Activated CD4-positive, alpha-beta T cell treated with anti-CD3 and anti-CD28 coated beads, Interleukin-2, amount 50 U/mL, for 24 hours (primary cell): ENCODE data around the gene CHRNB4.

Experiments
- DNase-seq, 2 donors: peaks; one replicate each; pipeline ENCODE4 v3.0.0-alpha.2; 2020; ENCODE audit warnings: low read depth in 1 of 2, low spot score in 1 of 2

The CHRNB4 gene

DNA sequence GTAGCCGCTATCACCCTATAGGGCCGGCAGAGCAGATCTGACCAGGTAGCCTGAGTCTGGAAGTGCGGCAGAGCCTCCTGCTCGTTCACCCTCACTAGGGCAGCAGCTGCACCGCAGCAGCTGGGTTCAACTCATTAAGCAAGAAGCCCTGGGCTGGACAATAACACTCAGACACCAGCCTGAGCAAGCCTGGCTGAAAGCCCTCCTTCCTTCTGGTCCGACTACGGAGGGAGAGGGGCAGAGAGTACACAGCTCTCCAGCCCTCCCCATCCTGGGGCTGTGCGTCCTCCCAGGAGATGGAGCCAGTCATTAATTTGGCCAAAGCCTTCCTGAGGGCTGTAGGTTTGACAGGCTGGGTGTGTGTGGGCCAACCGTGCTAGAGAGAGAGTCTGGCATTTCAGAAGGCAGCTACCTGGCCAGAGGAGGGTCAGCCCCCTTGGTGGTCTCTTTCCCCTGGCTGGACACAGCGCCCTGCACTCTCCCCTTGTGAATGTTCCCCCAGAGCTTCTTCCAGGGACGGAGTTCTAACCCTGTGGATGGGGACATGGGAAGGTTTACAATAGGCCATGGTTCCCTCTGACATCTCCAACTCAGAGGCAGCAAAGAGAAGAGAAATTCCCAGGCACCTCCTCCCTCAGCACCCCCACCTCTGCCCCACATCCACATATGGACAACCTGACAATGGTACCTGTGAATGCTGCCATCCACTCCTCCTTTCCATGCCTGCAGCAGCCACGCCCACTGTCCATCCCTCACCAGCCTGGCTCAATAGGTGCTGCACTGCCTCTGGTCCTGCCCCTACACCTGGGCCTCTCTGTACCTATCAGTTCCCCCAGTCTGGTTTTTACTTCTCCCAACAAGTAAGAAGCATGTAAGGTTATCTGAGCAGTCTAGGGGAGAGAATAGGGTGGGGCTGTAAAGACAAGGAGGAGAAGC, 6.5 kb downstream of the CHRNB4 start:
- DNase-seq: no peak

DNA sequence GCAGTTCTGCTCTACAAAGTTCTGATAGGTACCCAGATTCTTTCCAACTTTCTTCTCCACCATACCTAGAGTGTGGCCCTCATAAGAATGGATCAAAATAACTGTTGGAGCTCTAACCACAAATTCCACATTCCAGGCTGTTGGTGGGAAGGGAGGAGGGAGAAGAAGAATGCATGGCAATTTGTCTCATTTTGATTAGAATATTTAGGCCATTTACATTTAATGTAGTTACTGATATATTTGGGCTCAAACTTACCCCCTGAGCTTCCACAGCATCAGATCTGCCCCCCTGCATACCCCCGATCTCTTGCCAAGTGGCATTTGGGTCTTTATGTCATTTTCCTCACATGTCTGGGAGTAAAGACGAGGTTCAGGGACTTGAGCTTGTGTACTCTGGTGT, 7.7 kb downstream of the CHRNB4 start:
- DNase-seq: no peak

DNA sequence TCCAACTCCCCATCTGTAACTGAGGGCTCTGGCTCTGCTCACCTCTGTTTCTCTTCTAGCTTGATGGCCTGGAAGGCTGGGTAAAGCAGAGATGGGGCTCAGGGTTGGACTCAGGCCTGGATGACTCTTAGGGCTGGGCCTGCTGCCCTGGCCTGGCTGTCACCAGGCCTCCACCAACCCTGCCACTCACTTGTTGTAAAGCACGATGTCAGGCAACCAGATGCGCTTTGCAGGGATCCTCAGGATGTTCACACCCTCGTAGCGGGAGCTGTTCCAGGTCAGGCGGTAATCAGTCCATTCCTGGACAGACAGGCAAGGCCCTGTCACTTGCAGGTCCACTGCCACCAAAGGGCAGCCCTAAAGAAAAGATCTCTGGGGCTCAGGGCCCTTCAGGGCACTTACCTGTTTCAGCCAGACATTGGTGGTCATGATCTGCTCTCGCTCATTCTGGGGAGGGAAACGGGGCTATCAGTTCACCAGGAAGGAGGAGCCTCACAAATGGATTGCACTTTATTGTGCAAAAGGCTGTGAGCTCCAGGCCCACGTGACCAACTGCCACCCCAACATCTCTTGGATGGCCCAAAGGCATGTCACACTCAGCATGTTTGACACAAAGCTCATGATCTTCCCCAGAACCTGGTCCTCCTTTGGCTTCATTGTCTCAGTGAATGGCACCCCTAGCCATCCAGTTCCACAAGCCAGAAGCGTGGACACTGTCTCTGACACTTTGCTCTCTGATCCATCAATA, 9.9 kb downstream of the CHRNB4 start:
- no peak for DNase-seq

DNA sequence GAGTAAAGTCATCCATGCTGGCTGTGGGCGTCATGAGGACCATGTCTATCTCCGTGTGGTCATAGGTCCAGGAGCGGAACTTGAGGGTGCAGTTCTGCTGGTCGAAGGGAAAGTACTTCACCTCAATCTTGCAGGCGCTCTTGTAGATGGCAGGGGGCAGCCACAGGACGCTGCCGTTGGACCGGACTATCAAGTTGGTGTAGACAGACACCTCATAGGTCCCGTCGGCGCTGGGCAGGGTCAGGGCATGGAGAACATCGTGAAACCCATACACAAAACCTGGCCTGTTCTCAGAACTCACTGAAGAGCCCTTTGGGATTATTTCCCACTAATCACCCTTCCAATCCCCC, 11.3 kb downstream of the CHRNB4 start:
- DNase-seq: no peak

DNA sequence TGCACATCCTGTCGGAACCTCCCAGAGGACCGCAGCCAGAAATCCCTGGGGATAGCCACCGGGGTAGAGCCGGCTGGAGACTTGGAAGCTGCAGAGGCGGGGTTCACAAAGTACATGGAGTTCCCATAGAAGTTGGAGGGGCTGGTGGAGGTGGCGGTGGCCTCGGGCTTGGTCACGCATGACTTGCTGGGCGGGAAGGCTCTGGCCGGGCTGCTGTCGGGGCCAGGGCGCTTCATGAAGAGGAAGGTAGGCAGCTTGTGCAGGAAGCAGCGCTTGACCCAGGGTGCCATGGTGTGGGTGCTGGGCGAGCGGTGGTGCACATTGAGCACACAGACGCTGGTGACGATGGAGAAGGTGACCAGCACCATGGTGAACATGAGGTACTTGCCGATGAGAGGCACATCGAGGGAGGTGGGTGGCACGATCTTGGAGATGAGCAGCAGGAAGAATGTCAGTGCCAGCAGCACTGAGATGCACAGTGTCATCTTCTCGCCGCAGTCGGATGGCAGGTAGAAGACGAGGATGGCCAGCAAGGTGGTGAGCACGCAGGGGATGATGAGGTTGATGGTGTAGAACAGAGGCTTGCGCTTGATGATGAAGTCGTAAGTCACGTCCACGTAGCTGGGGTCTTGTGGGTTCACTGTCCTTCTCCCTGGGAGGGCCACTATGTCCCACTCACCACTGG, 11.8 kb downstream of the CHRNB4 start:
- no peak for DNase-seq

DNA sequence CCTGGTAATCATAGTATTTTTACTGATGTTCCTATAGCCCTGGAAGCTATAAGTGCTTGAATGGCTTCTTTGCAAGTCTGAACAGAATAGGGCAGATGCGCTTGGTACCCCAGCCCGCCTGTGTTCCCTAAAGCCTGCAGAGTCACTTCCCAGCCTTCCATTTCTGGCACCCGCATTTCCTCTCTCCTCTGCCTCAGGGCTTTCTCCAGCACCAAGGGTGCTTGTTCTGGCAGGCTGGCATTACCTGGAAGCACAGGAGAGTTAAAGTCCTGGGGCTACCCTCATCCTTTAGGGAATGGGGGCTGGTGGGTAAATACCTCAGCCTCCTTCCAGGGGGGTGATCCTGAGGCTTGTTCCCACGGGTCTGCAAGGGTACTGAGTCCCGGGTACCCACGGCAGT, 12.8 kb downstream of the CHRNB4 start:
- no peak for DNase-seq

DNA sequence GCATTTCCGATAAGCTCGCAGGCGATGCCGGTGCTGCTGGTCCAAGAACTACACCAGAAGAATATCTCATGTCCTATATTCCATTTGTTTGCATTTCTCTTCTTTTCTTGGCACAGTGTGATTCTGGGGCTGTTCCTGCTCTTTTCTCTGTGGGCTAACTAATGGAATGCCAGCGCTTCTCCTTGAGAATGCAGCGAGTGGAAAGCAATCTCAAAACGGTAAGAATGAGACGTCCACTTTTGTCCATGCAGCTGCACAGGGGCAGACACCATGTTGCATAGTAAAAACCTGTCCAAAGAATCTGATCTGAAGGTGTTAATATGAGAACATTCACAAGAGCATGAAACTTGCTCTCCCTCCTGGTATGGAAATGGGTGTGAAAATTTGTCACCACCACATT, 13.7 kb downstream of the CHRNB4 start:
- no peak for DNase-seq

DNA sequence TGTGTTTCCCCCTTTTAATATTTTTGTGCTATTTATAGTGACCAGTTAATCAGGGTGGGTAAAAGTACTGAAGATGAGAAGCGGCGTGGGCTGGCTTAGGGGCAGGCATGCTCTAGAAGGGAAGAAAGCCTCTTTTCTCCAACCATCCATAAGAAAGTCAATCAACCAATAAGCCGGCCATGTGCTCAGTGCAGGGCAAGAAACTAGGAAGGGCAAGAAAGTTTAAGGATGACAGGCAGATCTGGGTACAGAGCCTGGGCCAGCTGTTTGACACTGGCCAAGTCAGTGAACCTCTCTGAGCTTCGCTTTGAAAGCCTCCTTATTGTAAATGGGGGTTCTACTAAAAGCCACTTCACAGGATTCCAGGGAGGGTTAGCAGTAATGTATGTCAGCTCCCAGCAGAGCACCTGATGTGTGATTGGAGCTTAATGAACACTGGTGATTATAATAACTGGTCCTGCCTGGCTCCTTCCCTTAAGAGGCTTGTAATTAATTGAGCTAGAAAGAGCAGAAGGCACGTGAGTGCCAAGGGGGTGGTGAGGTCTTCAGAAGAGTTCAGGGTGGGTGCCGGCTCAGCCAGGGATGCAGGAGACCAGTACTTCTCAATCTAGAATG, 14.5 kb downstream of the CHRNB4 start:
- no peak for DNase-seq

DNA sequence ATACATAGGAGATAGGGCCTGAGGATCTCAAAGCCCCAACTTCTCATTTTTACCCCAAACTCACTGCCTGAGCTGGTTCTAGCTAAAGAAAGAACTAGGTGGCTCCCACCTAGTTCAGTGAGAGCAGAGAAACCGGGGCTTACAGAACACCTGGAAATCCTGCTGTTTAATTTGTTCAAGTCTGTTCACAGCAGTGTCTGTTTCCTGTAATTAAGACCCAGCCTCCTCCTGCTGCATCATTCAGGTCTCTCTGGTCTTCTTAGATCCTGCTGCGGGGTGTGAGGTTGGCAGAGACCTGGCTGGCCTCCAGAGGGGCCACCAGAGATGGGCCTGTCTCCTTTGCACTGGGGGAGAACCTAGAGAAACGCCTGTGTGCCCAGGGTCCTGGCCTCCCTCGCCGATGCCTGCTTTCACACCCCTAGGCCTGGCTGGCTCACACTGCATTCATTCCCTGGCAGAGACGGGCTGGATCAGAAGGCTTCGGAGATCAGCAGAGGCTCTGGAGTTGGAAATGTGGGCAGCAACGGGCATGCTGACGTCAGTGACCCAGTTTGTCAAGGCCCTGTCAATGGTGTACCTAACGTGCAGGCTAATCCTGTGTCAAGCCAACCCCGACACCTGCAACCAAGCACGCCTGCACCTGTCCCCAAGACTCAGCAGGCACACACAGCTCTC, 15.3 kb downstream of the CHRNB4 start:
- no peak for DNase-seq

DNA sequence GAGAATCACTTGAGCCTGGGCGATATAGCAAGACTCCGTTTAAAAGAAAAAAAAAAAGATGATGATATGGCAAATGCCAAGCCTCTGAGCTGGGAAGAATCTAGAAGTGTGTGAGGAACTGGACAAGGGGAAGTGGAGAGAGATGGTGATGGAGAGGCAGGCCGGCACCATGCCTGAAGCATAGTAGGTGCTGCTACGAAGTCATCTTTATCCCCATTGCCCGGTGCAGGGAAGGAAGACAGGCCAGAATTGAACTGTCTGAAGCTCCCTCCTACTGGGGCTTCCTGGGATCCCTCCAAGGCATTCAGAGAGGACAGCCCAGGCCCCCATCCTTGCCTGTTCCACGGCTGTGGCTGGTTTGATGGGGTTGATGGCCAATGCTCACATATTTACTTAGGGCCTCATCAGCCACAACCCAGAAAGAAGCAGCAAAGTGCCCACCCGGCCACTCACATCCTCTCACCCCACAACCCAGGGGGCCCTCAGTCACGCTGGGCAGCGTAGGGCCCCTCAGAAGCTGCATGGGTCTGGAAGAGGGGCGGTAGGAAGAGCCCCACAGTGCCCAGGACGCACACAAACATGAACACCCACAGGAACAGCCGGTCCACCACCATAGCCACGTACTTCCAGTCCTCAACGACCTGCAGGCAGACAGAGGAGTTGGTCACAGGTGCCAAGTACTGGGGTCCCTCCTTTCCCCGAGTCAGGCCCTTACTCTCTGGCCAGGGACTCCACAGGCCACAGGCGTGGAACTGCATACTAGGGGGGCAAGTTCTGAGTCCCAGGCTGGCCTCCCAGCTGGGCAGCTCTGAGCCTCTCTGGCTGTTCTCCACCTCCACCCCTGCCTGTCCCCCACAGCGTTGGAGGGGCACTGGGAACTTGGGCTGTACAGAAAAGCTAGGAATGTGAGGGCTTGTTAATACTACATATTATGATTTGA, 16.1 kb downstream of the CHRNB4 start:
- no peak for DNase-seq

DNA sequence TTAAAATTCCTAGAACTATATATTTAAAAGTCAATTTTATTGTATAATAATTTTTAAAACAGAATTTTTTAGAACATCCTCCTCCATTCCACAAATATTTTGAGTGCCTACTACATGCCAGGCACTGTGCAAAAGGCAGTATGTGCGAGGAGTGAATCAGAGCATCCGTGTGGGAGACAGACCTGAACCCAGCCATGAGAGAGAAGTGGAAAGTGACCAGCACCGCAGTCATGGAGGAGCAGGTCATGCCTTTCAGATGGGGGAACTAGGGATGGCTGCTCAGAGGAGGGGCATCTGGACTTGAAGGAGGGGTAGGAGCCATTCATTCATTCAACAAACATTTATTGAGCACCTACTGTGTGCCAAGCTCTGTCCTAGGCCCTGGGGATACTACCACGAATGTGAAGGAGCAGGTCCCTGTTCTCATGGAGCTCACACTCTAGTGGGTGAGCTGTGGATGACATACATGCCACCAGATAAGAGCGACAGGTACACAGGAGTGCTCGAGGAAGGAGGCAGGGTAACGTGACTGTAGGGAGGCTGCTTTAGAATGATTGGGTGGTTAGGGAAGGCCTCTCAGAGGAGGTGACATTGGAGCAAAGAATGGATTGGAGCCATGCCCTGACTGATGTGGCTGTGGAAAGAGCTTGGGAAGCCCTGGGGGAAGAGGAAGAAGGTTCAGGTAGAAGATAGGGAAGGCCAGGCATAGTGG, 17.1 kb downstream of the CHRNB4 start:
- no peak for DNase-seq

DNA sequence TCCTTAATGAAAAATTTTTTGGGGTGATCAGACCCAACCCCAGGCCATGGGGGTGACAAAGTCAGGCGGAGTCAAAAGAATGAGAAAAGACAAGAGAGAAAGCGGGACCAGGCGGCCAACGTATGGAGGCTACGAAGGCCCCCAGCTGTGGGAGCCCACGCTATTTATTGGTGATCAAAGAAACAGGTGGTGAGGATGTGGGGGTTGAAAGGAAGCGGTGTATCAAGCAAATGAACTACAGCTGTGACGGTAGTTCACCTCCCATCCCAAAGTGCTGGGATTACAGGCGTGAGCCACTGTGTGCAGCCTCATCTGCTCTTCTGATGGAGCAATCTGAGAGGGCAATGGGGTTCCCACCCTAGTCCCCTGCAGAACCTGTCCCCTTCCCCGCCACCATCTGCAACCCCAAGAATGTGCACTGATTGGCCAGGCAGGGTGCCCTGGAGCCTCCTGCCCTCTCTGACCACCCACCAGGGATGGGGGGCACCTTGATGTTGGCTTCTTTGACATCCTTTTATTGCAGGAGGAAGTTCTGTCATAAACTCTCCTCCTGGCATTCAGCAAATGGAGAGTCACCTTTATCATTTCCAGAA, 19.1 kb downstream of the CHRNB4 start:
- DNase-seq: no peak

DNA sequence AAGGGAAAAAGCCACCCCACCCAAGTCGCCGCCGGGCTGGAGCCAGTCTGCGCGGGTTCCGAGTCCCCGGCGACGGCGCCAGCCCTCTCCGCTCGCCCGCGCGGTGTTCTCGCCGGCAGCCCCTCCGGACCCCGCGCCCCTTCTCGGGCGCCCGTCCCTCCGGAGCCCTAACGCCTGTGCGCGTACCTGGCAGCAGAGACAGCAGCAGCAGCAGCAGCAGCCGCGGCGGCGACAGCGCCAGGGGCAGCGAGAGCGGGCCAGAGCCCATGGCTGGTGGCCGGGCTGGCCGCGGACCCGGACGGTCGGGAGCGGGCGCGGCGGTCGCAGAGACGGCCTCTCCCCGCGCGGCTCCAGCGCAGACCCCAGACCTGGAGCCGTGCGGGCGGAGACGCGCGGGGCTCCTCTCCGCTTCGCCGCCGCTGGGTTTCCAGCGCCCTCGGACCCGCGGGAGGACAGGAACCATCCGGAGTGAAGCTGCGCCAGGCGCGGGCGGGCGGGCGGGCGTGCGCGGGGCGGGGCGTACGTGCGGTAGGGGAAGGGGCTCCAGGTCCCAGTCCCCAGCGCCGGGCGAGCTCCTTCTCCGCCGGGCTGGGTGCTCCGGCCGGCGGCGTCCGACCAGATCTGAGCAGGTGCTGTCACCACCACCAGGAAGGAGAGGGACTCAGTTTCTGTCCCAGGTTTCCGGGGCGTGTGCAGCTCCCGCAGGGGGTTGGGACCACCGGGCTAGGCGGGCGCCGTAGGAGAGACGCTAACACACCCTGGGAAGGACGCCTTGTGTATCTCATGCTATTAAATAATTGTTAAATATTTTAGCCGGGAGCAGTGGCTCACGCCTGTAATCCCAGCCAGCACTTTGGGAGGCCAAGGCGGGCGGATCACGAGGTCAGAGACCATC, 20.2 kb downstream of the CHRNB4 start, which contains the start of gene CHRNA3:
TSS of gene CHRNA3 (minus strand) at position 470 of the 895 bp plus-strand sequence. CDS start at position 268, 202 bp downstream.
- DNase-seq: no peak

DNA sequence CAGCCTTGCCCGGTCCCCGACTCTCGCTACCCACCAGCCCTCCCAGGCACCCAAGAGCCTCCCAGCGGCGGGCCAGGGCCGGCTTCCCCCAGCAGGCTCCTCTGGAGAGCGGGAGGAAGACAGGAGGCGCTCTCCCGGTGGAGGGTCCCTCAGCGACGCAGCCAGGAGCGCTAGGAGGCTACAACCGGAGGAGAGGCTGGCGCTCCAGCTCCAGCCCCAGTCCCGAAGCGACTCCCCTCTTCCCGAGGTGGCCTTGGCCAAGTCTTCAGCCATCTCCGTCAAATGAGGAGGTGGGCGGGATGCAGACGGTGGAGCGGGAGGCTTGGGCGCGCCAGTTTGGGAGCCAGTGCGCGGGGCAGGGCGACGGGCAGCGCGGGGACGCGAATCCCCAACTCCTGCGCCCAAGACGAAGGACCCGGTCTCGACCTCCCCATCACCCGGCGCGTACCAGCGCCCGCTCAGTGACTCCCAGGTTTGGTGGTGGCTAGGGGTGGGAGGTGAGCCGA, 20.9 kb downstream of the CHRNB4 start:
- no peak for DNase-seq

DNA sequence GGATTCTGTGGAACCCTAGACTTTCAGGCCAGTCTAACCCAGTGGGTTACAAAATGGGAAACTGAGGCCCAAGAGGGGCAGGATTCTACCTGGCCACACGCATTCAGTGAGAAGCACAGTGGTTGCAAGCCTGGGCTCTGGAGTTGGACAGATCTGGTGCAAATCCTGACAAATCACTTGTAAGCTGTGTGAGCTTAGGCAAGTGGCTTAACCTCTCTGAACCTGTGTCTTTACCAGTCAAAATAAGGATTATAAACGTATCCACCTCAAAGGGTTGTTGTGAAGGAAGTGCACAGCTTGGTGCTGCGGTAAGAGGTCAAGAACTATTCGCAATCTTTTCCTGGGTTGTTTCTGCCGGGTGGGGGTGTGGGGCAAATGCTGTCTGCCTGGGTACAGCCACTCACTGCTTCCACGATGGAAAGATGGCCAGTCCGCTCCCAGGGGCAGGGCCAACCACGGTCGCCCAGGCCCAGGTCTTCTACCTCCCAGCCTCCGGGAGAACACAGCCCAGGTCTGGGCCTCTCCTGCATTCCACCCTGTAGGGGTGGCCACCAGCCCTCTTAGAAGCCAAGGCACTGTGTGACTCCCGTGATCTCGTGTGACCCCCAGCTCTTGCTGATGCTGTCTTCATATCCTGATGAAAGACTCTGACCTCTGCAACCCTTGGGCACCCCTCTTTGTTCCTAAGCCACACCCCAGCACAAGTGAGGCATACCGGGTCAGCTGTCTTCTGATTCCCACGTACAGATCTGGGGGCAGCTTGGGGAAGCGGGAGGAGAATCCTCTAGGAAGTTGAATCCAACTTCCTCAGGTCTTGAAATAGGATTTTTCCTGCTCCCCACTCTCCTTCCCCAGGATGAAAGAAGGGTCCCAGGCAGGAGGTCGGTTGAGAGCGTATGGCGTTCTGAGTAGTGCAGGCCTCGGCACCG, 21.7 kb downstream of the CHRNB4 start:
- DNase-seq: no peak

DNA sequence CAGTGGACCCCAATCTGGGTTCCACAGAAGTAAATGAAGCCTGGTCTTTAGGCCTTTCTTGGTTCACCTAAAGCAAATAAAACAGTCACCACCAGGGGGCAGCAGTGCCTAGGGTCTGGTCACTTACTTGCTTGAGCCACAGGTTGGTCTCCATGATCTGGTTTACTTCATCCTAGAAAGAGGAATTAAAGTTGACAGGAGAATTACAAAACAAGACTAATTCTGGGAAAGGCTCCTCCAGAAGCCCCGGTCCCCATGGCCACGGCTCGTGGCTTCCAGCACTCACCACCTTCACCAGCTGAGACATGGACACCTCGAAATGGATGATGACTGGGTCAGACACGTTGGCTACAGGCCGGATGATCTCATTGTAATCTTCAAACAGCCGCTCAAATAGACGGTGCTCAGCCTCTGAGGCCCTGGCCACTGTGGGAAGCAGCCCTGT, 22.5 kb downstream of the CHRNB4 start:
- DNase-seq: peak; percentile 62 to 76
